HG02571 (cell line): ENCODE results near the gene SYNM.
"Not testable (repeated sequence)": the region's sequence is repeated elsewhere in the genome, so short reads cannot be mapped to it uniquely, and the experiment has no call there.

Experiments used
- ATAC-seq: cut with Tn5 transposase; IDR thresholded peaks from one replicate; pipeline ENCODE4 v1.9.1; 2021; ENCODE audit warnings: mild to moderate bottlenecking, moderate library complexity; ENCODE audit not compliant: unreplicated experiment

SYNM gene, protein sequence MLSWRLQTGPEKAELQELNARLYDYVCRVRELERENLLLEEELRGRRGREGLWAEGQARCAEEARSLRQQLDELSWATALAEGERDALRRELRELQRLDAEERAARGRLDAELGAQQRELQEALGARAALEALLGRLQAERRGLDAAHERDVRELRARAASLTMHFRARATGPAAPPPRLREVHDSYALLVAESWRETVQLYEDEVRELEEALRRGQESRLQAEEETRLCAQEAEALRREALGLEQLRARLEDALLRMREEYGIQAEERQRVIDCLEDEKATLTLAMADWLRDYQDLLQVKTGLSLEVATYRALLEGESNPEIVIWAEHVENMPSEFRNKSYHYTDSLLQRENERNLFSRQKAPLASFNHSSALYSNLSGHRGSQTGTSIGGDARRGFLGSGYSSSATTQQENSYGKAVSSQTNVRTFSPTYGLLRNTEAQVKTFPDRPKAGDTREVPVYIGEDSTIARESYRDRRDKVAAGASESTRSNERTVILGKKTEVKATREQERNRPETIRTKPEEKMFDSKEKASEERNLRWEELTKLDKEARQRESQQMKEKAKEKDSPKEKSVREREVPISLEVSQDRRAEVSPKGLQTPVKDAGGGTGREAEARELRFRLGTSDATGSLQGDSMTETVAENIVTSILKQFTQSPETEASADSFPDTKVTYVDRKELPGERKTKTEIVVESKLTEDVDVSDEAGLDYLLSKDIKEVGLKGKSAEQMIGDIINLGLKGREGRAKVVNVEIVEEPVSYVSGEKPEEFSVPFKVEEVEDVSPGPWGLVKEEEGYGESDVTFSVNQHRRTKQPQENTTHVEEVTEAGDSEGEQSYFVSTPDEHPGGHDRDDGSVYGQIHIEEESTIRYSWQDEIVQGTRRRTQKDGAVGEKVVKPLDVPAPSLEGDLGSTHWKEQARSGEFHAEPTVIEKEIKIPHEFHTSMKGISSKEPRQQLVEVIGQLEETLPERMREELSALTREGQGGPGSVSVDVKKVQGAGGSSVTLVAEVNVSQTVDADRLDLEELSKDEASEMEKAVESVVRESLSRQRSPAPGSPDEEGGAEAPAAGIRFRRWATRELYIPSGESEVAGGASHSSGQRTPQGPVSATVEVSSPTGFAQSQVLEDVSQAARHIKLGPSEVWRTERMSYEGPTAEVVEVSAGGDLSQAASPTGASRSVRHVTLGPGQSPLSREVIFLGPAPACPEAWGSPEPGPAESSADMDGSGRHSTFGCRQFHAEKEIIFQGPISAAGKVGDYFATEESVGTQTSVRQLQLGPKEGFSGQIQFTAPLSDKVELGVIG (N-terminal part only)

GRCh38 chr15:99104788-99105513 lies at the start of gene SYNM:
Gene SYNM (plus strand): TSS chr15:99105080. CDS start chr15:99105200, 120 bp downstream.
- ATAC-seq, result peak; percentile 61

GRCh38 chr15:99055555-99056134 lies 49.2 kb upstream of the SYNM start:
- ATAC-seq, result no peak

DNA sequence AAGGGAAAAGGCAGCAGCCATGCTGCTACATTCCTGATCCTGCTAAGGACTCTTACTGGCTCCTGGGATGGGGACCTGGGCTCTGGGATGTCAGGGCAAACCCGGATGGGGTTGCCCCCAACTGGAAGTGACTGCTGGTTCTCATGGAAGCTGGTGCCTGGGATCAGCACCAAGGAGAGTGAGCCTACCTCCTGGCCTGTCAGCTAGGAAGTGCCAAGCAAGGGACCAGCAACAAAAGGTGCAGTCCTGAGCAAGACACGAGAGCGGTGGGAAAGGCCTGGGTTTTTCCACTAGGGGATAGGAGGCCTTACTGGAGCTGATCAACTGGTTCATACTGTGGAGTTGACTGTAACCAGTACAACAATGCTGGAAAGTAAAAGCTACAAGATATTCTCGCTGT lies 47.9 kb upstream of the SYNM start:
- no peak for ATAC-seq

- ATAC-seq, result no peak
These were observed 47.0 kb upstream of the SYNM start for GRCh38 chr15:99057697-99058420.

DNA sequence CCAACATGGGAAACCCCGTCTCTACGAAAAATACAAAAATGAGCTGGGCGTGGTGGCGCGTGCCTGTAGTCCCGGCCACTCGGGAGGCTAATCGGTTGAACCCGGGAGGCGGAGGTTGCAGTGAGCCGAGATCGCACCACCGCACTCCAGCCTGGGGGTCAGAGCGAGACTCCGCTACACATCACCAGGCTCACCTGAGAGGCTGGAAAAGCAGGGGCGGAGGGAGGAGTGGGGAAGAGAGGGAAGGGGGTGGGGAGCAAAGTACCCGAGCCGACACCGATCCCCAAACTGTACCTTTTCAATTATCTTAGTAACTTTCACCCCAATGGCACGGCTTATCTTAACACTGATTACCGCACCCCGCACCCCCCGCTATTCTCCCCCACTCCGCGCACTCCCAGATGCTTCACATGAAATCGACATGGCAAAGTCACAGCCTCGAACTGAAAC lies 46.4 kb upstream of the SYNM start:
- no peak for ATAC-seq

DNA sequence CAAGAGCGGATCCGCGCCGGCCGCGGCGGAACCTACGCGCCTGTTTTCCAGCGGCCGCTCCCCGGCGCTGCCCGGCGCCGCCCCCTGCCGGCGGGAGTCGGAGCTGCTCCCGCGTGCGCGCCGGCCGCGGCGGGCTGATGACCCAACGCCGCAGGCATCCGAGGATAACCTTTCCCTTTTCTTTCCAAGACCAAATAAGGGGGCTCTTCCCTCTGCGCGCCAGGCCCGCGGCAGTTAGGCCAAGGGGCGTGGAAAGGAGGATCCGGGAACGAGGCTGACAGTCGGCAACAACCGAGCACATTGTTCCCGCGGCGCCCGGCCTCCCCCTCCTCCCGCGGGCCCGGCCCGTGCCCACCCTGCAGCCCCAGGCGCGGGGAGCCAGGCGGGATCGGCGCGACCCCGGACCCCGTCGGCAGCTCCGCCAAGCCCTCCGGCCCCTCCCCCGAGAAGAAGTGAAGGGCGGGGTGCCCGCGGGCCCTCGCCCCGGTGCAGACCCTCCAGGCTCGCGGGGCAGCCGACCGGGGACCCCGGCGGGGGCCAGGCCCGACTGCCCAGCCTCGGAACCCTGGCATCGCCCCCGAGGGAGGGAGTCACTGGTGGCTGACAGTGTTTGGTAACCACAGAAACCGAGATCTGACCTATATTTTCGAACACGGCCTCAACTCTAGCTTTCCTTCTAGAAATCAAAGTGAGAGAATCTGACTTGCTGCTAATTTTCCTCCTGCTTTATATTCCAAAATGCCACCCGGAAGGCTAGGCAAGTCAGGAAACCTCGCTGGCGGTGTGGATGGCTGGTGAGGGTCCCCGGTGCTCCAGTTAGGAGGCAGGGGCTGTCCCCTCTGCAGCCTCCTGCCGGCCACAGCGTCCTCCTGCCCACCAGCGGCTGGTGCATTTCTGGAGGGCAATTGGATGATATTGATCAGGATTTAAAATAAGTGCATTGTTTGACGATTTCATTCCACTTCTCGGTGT lies 45.6 kb upstream of the SYNM start:
- ATAC-seq, result peak; percentile 69

GRCh38 chr15:99060186-99060585 lies 44.7 kb upstream of the SYNM start:
- ATAC-seq, result not testable (repeated sequence)

DNA sequence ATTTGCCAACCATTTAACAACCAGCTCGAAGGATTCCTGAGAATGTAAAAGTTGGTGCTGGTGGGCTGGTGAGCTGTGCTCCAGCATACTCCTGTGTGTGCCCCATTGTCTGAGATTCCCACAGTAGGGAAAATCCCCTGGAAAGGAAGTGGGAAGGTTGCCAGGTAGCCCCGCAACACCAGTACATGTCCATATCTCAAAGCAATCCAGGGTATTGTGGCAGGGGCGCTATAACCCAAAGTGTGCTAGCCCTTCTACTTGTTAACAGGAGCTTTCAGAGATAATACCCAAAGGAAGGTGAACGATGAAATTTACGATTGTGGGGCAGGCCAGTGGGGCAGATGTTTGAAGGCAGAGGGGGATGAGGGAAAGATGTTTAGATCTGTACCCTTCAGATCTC lies 42.7 kb upstream of the SYNM start:
- ATAC-seq, result no peak

DNA sequence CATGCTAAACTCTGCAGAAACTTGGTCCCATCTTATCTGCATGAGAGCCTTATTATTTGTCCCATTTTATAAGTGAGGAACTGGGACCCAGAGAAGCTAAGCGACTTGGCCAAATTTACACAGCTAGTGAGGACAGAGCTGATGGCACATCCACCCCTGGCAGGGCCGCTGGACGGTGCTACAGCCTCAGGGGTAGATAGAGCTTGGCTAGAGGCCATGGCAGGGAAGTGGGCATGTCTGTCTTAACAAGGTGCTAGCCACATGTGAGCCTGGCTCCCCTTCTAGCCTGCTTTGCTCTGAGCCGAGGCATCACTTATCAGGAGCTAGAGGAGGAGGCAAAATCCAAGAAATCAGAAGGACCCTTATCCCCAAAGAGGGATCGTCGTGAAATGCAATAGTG lies 36.7 kb upstream of the SYNM start:
- no peak for ATAC-seq

GRCh38 chr15:99070208-99070607 lies 34.7 kb upstream of the SYNM start:
- no peak for ATAC-seq

GRCh38 chr15:99071091-99071680 lies 33.7 kb upstream of the SYNM start:
- ATAC-seq, result no peak

DNA sequence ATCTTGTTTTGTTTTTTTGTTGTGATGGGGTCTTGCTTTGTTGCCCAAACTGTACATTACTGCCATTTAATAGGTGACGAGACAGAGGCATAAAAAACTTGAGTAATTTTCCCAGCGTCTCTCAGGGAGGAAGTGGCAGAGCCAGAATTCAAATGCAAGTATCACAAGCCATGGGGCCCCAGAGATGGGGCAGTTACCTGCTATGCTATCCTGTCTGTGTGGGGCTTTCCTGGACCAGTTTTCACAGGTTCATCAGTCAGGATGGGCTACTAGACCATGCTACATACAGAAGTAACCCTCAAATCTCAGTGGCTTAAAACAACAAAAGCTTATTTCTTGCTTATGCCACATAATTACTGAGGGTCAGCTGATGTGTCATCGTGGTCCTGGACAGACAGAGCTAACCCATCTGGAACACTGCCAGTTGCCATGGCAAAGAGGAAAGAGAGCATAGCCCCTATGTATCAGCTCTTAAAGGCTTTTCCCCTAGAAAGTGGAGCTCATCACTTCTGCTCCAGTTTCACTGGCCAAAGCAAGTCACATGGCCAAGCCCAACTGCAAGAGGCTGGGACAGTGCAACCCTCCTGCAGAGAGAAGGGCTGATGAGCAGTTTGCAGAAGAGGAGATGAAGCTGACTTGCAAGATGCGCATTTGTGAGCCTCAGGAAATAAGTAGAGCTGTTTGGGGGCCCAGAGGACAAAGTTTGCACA lies 31.7 kb upstream of the SYNM start:
- no peak for ATAC-seq

GRCh38 chr15:99074446-99074845 lies 30.4 kb upstream of the SYNM start:
- ATAC-seq, result no peak

DNA sequence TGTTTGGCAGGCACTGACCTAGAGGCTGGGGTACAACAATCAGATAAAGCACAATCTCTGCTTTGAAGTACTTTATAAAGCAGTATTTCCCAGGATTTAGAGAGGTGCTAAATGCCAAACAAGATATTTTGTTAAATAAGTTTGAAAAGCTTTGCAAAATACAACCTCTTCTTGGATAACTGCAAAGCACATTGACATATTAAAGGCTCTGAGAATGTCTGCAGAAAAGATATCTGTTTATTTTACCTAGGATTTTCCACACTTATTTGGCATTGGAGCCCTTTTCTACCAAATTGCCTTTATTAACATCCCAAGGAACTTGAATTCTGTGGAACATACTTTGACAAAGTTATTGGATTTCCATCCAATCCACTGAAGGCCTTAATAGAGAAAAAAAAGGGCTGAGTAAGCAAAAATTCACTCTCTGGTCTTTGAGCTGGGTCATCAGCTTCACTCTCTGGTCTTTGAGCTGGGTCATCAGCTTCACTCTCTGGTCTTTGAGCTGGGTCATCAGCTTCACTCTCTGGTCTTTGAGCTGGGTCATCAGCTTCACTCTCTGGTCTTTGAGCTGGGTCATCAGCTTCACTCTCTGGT lies 29.7 kb upstream of the SYNM start:
- not testable (repeated sequence) for ATAC-seq

DNA sequence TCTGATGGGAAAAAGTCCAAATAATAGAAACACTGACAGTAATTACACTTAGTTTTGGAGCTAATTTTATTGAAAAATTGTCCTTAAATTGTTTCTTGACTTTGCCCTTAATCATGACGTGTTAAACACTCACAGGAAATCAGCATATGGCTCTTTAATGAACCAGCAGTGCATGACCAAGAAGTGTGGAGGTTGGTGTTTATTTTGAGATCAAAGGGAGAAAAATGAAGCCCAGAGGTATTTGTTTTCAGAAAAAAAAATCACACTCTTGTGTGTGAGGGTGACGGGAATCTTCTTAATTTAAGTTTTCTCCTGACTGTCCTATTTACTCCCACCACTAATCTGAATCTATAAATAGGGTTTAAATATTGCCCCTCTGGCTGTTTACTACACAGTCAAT lies 28.8 kb upstream of the SYNM start:
- ATAC-seq, result no peak

DNA sequence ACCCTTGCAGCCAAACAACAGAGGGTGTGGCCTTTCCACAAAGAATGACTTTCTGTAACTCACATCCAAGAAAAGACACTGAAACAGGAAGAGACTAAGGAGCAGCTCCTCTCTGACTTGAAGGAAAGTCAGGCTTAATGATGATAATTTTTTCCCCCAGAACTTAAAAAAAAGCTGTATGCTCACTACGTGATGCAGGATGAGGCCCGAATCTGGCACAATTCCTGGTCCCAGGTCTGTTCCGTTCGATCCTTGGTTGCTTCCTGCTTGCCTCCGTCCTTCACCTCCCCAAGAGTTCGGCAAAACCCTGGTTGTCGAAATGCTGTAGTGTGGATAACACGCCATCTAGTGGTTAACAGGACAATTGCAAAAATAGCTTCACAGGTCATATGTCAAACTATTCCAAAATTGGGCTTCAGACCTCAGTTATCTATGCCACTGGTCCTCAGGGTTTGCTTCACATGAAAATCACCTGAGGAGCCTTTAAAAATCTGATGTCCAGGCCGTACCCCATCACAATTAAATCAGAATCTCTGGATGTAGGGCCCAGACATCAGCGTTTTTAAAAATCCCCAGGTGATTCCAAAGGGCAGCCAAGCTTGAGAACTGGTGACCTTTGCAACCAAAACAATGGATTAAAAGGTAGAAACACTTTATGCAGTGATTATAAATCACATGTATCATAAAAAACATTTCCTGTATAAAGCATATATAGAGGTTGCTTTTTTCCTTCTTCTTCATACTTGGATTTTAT lies 28.1 kb upstream of the SYNM start:
- no peak for ATAC-seq
